Inferior parietal cortex (tissue), 1 donor: ENCODE data around the gene ARHGEF19.
"Not testable (repeated sequence)": the region's sequence is repeated elsewhere in the genome, so short reads cannot be mapped to it uniquely, and the experiment has no call there.

ENCODE experiments used
- DNase-seq: peaks from one replicate; pipeline ENCODE4 v3.0.0-alpha.2; 2016; ENCODE audit errors: extremely low spot score

The ARHGEF19 gene

DNA sequence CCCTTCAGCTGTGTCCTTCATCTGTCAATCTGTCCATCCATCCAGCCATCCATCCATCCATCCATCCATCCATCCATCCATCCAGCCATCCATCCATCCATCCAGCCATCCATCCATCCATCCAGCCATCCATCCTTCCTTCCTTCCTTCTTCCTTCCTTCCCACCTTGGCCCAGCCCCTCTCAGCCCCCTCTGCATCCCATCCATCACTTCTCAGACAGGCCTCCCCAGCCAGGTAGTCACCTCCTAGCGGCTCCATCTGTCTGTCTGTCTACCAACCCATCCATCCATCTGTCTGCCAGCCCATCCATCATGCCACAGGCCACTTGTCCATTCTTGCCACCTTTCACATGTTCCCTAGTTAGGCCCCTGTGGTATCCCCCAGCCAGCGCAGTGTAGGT is 46.3 kb downstream of the ARHGEF19 start:
- DNase-seq, result no peak

DNA sequence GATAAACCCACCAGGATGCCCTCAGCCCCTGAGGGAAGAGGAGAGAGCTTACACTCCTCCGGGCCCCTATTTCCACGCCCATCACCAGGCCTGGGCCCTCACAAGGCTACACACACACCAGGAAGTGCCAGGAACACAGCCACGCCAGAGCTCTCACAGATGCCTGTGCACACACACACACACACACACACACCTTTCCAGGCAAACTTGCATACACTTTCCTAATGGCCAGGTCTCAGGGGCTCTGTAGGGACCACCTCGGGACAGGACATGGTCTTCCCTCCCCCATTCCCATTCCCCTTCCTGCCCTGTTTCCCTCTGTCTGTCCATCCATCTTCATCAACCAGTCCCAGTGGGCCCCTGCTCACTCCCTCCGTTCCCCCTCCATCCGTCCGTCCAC is 46.9 kb downstream of the ARHGEF19 start:
- DNase-seq, result no peak

DNA sequence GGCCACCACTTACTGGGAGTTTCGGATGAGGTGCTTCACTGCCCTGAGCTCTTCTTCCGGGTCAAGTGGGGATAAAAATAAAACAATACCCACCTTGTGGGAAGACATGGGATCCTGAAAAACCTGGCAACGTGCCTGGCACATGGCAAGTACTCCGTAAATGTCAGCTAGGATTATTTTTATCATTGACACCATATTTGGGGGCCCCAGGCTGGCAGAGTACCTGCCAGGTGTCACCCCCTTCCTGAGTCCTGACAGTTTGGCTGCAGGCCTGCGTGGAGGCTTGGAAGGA is 47.4 kb downstream of the ARHGEF19 start:
- DNase-seq, result no peak

DNA sequence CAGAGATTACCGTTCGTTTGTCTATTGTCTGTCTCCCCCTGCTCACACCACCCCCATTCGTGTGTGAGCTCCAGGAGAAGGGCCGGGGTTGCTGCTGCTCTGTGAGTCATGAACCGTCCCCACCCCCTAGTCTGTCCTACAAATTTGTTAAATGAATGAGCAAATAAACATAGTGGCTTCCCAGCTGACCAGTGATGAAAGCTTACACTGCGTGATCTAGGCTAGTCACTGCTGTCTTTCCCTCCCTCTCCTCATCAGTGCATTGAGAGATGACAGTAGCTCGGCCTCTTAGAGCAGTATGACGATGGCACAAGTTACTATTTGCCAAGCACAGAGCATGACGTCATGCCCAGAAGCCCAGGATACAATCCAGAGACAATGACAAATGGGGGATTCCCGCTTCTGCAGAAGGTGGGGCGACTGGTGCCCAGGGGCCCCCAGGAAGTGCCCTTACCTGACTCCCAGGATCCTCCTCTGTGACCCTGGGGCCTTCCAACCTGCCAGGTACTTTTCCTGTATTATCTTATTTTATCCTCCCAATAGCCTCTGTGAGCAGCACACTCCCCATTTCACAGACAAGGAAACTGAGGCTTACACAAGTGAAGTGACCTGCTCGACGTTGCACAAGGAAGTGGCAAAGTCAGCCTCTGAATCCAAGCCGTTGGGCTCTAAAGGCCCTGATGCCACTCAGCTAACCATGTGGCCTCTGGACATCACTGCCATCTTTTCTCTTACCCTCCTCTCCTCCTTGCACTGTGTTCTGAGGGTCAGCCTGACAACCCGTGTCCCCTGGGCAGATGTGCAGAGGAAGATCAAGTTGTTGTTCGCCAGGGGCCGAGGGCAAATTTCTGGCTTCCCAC is 48.0 kb downstream of the ARHGEF19 start:
- DNase-seq, result no peak

DNA sequence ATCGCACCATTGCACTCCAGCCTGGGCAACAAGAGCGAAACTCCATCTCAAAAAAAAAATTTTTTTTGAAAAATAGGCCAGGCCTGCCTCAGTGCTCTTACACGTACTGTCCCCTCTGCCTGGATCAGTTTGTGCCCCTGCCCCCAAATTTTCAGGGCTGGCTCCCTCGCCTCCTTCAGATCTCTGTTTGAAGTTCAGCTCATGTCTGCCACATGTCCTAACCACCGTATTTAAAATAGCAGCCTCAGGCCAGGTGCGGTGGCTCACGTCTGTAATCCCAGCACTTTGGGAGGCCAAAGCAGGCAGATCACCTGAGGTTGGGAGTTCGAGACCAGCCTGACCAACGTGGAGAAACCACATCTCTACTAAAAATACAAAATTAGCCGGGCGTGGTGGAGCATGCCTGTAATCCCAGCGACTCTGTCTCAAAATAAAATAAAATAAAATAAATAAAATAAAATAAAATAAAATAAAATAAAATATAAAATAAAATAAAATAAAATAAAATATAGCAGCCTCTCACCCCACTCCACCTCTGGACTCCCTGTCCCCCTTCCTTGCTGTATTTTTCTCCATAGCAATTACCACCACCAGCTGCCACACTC is 48.7 kb downstream of the ARHGEF19 start:
- not testable (repeated sequence) for DNase-seq

DNA sequence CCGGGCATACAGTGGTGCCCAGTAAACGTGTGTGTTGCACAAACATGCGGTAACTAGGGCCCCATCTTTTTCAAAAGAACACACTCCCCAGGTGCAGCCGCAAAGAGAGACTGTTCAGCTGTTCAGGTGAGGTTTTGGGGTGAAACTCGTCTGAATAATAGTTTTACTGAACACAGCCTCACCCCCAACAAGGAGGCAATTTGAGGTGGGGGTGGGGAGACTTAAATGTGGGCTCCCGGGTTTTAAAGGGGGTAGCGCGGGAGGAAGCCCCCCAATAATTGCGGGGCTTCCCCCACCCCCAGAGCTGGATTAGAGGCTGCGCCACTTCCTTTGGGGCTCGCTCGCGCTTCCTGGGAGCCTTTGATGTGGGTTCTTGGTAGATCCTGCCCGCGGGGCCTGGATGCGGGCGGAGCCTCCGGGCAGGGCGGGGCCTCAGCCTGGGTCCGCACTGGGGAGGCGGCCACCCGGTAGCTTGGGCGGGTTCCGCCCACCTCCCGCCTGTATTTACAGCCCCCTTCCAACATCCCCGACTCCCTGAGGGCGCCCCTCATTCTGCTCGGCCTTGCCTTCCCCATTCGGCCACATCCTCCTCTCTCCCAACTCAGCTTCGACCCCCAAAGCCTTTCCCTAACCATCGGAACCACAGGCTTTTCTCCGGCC is 50.2 kb downstream of the ARHGEF19 start:
- no peak for DNase-seq

DNA sequence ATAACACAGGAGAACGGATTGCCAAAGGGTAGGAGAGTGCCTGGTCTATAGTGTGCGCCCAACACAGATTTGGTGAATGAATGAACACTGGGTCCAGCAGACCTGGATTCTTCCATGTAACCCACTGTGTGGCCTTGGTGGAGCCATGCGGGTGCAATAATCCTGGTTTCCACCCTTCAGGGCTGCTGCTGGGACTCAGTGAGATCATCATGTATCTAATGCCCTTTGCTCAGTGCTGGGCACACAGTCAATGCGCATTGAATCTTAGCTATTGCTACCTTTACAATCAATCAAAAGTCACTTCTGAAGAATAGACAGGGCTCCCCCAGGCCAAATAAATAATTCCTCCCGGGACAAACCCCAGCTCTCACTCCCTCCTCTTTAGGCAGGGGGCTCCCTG is 50.7 kb downstream of the ARHGEF19 start:
- no peak for DNase-seq

DNA sequence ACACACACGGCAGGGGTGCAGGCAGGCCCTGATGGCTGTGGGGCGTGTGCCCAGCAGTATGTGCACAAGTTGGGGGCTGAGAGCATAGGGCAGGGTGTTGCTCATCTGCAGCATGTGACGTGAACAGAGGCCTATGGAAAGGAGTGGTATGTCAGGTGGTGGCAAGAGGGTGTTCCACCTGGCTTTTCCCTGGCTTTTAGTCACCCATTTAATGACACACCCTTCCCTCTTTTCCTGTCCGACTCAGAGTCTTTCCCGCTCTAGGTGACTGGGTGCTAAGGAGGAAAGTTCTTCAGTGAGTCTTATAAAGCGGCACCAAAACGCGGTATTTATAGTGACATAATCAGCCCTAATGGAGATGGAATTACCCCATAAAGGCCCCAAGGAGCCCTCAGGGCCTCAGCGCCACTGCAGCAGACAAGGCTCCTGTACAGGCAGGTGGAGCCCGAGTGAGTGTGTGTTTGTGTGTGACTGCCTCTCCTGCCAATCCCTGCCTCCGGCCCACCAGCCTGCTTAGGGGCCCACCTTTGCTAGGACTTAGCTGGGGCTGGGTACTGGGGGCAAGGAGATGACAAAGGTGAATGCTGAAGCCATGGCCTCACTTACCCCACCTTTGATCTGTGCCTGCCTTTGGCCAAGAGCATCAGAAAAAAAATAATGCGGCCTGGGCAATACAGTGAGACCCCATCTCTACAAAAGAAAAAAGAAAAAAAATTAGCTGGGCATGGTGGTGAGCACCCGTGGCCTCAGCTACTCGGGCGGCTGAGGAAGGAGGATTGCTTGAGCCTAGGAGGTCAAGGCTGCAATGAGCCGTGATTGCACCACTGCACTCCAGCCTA is 53.2 kb downstream of the ARHGEF19 start:
- no peak for DNase-seq

DNA sequence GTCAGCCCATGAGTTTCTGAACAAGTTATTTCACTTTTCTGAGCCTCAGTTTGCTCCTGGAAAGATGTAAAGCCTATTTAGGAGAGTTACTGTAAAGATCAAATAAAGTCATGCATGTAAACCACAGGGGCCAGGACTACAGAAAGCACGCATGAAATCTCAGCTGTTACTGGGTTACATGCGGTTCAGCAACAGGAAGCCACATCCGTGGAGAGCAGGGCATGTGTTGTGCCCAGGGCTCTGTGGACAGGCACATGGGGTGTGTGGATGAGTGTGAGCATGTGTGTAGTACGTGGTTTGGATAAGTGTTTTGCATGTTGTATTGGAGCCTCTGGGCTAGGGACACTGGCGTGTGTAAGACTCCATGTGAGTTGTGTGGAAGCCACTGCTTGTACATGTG is 54.4 kb downstream of the ARHGEF19 start:
- DNase-seq, result no peak

DNA sequence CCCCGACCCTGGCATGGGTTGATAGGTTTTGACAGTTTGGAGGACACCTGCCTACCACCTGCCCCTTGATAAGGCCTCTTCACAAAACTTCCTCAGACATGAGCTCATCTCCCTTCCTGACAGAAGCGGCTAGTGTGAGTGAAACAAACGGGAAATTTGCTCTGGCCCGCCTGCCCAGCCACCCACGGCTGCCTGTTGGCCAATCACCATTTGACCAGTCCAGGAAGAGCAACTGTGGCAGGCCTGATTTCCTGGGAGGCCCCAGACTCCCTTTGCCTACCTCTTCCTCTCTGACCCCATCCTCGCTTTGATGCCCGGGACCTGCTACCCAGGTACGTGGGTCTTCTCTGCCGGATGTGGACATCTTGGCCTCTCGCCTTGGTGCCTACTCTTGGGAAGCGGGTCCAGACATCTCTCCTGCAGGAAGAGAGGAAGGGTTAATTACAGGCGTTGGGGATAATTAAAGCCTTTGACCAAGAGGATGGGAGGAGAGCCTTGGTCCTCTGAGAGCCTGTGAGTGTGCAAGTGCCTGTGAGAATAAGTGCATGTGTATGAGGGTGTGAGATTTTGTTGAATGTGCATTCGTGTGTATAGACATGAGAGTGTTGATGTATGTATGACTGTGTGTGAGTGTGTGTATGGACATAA is 55.5 kb downstream of the ARHGEF19 start:
- DNase-seq, result no peak

DNA sequence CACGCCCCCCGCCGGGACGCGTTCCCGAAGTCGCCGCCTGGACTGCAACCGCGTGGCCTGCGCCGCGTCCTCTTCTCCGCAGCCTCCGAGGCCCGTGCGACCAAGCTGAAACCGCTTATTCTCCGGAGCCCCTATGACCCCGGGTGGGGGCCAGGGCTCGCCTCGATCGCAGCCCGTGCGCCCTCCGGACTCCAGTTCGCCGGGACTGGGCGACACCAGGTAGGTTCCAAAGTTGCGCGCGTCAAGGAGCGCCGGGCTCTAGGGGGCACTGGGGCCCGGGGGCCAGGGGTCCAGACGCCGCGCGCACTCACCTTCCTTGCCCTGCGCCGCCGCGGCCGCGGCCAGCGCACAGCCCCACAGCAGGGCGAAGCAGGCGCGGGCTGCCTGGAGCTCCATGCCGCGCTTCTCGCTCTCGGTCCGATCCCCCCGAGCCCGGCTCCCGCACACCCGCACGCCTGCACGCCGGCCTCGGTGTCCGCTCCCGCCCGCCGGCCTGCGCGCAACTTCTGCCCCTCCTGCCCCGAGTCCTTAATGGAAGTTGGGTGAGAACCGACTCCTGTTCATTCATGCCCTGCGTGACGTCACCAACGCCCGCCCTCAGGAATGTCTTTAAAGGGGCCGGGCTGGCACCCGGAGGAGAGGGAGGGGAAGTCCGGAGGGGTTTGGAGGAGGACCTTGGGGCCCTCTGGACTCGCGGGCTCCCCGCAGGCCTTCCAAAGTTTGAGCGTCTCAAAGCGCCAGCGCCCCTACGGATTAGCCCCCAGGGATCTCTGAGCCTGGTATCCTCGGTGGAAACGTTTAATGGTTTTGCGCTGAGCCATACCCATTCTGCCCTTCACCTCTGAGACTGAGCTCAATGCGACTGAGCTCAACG is 56.7 kb downstream of the ARHGEF19 start, which contains the start of gene EPHA2:
Gene EPHA2, minus strand, starts transcription at position 533 of the 874 bp plus-strand sequence. Its CDS starts 137 bp downstream, at position 396.
- DNase-seq, result peak; percentile 34

DNA sequence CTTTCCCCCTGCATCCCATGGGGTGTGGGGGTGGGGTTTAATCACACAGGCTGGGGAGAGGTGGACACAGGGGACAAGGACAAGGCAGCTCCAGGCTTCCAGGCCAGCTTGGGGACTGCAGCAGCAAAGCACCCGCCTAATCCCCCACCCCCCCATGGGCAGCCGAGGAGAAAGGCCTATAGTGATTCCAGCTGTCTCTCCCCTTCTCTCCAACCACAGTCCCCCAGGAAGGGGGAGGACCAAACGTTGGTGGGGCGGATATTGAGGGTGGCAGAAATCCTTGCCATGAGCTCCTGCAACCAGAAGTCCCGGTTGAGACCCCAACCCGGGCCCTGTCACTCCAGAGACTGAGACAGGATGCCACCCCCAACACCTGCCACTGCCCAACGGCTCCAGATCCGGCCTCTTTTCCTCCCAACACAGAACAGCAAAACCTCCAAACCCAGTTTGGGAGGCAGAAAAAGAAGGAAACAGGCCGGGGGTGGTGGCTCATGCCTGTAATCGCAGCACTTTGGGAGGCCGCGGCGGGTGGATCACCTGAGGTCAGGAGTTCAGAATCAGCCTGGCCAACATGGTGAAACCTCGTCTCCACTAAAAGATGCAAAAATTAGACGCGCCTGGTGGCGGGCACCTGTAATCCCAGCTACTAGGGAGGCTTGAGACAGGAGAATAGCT is 58.3 kb downstream of the ARHGEF19 start:
- no peak for DNase-seq

DNA sequence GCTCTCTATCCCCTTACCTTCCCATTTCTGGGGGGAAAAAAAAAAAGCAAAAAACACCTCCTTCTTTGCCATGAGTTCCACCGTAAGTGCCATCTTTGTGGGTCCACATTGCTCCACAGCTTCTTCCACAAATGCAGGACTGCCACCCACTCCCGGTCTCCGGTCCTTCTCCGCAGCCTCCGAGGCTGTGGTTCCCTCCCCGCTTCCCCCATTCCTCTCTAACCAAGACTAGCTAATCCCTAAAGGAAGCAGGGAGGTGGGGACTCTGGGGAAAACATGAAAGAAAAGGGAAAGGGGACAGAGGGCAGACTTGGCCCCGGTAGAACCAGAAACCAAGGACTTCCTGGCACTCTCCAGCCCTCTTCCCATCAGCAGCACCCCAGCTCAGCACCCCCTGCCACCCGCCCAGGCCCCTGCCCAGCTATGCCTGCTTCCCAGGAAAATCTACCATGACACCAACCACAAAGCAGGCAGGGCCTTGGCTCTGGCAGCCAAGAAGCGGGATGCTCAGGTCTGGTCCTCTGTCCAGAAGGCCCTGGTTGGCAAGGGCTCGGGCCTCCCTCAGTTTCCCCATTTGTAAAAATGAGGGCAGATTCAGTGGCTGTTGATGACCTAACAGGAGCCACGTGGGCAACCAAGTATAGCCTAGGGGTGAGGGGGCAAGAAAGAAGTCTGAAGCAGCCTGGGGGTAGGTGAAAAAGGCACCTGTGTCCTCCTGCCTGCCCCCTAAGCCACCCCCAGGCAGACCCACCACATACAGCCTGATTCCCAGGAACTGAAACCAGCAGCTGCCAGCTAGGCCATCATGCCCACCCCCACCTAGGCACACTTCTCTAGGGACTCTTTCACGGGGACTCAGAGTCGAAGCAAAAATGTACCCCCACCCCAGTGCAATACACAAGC is 59.1 kb downstream of the ARHGEF19 start:
- no peak for DNase-seq

DNA sequence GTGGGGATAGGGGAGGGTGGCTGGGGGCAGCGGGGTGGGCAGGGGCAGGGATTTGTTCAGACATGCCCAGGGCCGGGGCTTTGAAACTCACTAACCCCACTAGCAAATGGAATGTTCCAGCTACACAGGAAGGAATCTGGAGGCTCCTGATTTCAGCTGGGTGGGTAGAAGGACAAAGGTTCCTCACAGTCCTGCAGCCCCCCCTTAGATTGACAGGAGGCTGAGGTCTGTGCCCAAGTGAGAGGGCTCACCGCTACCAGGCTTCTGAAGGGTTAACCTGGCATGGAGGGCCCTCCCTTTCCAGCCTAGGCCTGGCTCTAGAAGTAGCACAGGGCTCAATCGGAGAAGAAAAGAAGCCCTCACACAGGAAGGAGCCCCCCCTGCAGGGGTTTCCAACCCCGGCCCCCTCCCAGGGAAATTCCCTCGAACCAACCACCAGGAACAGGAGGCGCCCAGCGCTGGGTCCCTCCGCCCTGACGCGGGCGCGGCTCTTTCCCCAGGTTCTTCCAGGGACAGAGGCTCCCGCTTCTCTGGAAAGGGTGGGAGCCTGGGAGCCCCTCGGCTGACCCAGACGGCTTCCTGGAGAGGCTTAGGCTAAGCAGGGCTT is 59.9 kb downstream of the ARHGEF19 start:
- DNase-seq, result no peak

DNA sequence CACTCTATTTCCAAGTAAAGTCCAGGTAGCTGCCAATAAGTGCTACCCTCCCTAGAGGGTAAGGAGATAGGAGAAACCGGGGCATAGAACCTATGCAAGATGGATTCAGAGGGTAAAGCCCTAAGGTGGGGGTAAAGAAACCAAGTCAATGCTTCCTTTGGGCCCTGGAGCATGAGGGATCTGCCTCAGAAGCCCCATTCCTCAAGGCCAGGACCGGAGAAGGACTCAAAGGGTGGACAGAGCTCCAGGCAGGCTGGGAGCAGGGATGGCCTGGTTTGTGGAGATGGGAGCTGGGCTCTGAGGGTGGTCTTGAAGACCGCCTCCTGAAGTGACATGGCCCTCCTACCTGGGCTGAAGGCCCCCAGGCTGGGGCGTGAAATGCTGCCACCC is 60.5 kb downstream of the ARHGEF19 start:
- DNase-seq, result no peak

DNA sequence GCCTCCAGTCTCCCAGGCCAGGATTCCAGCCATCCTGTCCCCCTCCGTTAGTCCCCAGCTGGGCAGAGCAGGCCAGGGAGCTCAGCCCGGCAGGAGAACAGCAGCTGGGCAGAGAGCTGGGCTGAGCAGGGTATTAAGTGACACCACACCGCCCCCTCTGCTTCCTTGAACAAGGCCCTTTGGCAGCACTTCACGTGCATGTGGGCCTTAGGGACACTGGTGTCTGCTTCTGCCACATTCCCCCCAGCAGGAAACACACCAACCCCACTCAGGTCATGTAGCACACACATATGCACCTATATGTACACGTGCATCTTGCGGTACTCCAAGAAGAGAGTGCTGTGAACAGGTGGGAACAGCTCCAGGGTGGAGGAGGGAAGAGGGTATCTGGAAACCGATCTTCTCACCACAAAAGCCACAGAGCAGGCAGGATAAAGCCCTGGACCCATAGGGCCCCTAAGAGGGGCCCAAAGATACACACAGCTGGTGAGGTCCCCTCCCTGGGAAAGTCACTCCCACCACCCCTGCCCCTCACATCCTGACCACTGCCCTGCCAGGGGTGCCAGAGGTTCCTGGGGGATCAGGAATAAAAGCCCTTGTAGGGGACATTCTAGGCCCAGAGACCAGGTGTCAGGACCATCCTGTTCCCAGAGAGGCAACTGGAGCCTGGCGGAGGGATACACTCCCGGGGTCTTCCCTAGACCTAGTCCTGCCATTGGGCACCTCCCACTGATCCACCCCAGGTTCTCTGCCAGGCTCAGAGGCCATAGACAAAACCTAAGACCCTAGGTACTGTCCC is 61.1 kb downstream of the ARHGEF19 start:
- no peak for DNase-seq

DNA sequence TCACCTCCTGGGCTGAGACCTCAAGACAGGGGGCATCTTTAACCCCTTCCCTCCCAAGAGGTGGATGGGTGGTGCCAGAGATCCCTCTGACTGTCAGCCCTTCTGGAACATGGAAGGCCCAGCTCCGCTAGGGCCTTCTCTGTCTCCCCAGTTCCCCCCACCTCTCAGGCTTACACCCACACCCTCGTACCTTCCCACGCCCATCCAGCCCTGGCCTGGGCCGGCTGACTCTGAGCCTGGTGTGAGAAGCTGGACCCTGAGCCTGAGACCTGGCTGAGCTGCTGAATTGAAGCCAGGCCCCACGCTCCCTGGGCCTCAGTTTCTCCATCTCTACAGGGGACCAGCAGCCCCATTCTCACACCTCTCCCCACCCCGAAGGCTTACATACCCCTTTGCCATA is 61.9 kb downstream of the ARHGEF19 start:
- DNase-seq, result no peak
